Fibroblast of pulmonary artery (primary cell): Measurements from ENCODE around the gene POLN.

Experiments
- DNase-seq: peaks from one replicate; pipeline ENCODE4 v3.0.0-alpha.2; 2010; ENCODE audit warnings: low read depth
- H3K4me3 ChIP-seq: replicated peaks from 2 replicates; pipeline ENCODE4 v1.5.1; 2011; ENCODE audit warnings: low read depth, mild to moderate bottlenecking, control low read depth, low read length, moderate library complexity
- TF ChIP-seq, protein P1 (sequence below): IDR thresholded peaks from 2 replicates; pipeline ENCODE4 v1.5.1; 2011; ENCODE audit warnings: mild to moderate bottlenecking, control low read depth, low read length, inconsistent platforms; ENCODE audit errors: missing control alignments

POLN gene

DNA sequence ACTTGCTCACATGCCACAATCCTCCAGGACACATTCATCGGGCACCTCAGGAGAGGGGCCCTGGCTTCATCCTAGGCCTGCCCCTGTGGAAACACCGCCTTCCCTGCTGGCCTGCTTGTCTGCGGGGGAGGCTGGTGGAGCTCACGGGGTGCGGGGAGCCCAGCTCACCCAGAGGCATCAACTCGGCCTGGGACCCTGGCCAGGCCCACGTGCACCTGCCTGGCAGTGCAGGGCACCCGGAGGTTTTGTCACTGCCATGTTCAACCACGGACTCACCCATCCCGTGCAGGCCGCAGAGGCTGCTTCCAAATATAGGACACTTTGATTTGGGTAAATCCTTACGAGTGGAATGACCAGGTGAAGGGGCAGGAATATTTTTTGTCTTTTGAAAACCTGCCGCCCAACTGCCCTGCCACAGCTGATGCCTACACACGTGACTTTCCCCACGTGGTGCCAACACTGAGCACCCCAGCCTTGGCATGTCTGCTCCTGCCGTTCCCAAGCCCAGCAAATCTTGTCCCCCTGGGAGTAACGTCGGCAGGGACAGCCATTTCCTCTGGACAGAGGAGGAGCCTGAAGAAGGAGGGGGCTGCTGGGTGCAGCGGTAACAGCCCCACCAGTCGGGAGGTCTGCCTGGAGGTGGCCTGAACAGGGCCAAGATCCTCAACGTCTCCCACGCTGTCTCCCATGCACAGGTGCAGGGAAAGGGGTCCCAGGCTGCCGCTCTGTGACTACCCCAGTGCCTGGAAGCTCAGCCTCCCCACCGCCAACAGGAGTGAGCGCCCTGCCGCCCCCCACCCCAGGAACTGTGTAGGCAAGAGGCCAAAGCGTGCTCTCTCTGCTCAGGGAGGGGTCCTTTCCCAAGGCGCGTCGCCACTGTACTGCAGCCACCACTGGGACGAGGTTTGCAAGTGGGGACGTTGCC, 11.5 kb upstream of the POLN start:
- TF ChIP-seq, protein P1, sequence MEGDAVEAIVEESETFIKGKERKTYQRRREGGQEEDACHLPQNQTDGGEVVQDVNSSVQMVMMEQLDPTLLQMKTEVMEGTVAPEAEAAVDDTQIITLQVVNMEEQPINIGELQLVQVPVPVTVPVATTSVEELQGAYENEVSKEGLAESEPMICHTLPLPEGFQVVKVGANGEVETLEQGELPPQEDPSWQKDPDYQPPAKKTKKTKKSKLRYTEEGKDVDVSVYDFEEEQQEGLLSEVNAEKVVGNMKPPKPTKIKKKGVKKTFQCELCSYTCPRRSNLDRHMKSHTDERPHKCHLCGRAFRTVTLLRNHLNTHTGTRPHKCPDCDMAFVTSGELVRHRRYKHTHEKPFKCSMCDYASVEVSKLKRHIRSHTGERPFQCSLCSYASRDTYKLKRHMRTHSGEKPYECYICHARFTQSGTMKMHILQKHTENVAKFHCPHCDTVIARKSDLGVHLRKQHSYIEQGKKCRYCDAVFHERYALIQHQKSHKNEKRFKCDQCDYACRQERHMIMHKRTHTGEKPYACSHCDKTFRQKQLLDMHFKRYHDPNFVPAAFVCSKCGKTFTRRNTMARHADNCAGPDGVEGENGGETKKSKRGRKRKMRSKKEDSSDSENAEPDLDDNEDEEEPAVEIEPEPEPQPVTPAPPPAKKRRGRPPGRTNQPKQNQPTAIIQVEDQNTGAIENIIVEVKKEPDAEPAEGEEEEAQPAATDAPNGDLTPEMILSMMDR, result no peak
- no peak for DNase-seq
- H3K4me3 ChIP-seq, result no peak overlapping the region

DNA sequence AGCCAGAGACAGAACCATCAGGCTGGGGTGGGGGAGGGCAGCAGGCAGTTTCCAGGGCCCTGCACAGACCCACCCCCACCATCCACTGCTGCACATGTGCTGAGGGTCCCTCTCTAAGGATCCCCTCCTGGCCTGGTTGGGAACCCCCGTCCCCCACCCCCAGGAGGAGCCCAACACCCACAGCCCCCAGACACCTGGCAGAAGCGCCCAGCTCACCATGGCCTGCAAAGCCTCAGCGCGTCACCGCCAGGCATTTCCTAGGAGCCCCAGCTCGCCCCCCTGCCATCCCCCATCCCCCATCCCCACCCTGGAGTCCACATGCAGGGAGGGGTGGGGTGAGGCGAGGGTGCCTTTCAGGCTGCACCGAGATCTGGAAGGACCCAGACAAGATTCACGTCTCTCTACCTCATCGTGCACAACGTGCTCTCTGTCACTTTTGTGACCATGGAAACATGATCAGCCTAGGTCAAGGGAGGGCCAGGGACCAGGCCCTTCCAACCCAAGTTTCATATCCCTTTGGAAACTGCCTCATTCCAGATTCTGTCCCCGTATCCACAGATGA, 10.7 kb upstream of the POLN start:
- TF ChIP-seq, protein P1, result no peak
- no peak for DNase-seq

DNA sequence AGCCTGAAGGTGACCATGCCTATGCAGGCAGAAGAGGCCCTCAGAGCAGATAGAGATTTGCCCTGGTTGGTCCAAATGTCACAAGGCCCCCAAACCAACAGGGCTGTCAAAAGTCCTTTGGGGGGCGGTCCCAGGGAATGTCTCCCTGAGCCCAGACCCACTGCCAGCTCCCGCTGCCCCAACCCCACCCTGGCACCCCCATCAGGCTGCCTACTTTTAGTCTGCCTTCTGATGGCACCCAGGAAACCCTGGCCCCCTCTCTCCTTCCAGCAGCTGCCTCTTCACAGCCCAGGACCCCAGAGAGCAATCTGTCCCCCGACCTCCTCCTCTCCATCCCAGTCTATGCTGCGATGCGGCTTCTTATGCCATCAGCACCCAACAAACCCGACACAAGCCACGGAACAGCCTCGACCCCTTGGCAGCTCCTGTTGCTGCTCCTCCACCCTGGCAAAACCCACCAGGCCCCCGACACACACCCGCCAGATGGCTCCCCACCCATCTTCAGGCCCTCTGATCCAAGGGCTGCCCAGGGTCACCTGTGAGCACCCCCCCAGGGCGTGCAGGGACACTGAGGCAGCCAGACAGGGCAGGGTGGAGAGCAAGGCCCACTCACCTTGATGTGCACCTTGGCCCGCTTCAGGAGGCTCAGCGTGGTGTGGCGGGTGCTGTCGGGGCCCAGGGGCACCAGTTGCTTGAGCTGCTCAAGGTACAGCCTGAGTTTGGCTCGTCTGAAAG, 10.0 kb upstream of the POLN start:
- no peak overlapping the region for H3K4me3 ChIP-seq
- TF ChIP-seq, protein P1, result no peak
- DNase-seq, result no peak

More for the DNA sequence above, 10.7 kb upstream of the POLN start:
- no peak overlapping the region for H3K4me3 ChIP-seq

DNA sequence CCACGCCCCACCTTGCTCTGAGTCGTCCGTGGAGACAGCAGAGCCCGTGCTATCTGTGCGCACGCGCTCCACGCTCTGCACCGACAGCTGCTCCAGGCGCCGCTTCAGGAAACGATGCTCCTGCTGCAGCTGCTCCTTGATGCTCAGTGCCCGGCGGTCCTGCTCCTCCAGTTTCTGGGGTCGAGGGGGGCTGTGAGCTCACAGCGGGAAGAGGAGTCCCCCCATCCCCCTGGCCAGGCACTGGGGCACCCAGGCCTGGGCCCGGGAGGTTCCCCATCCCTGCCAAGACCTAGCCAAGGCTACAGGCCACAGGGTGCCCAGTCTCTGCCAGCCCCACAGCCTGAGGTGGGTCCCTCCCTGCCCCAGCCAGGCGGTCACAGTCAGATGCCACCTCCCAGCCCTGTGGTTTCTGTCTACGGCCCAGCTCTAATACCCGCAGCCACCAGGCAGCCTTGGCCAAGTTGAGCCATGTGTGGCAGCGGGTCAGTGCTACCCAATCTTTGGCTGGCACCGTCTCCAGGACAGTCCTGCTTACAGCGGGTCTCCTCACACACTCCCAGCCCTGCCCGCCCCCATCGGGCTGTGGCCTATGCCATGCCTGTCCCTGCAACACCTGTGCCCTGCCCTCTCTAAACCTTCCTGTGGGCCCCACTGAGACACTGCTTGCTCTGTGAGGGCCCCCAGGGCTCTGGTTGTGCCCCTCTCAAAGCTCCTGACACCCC, 9.3 kb upstream of the POLN start:
- TF ChIP-seq, protein P1, result no peak
- H3K4me3 ChIP-seq, result no peak overlapping the region
- no peak for DNase-seq

DNA sequence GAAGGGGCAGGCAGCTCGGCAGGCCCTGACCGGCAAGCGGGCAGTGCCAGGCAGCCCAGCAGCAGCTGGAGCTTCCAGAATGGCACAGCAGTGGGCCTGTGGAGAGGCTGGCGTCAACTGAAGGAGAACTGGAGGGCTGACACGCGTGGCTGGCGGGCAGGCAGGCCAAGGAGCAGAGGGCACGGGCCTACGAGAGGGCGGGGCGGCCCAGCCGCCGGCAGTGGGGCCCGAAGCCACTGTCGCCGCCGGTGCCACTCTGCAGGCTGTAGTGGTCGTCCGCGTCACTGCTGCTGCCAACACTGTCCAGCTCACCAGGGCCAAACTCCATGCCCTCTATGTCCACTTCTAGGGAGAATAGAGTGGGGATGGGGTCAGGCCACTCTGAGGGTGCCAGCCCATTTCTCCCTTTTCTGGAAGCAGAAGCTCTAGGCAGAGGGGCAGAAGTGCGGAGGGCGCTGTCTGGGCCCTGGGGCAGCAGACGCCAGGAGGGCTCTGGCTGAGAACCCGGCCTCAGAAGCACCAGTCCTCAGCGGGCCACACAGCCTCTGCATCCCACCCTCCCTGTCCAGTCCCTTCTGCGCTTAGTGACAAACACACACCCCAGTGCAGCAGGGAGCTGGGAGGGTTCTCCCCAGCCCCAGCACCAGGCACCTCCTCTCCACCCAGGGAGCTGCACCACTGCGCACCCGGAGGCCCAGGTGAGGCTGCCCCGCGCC, 8.6 kb upstream of the POLN start:
- H3K4me3 ChIP-seq, result no peak overlapping the region
- TF ChIP-seq, protein P1, result no peak
- DNase-seq, result no peak

DNA sequence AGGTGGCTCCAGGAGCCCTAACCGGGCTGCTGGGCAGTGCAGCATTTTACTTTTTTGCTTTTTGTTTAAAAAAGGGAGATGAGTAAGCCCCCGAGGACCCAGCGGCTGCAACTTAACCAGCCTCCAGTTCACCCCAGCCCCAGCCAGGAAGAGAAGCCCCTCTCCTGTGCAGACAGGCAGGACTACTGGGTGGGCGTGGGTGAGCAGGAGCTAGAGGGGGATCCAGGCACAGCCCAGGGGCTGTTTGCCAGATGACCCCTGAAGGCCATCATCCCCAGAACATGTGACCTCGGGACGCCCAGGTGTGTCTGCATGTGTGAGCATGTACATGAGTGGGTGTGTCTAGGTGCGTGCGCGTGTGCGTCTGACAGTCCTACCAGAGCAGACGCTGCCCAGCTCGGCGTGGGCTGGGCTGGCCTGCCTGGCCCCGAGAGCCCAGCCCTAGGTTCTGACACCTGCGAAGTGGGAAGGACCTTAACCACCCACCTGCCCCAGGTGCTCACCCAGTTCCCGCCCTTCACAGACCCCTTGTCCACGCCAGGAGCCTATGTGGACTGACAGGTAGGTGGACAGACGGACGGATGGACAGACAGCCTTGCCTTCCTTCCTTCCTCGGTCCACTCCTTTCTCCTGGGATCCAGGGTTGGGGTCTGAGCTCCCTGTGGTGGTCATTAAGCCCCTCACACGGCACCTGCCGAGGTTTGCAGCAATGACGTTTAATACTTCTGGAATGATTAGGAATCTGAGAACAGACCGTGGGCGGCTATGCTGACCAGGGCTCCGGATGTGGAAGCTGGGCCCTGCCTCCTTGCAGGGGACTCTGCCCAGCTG, 7.8 kb upstream of the POLN start:
- no peak for DNase-seq
- TF ChIP-seq, protein P1, result no peak
- H3K4me3 ChIP-seq, result no peak overlapping the region
